Mucosa of descending colon (tissue), 3 donors: ENCODE data around the gene AKAP13. TPM values are rescaled to one million over a fixed set of nuclear protein-coding genes. Genes with fewer than 3 reads are reported as not detected.
A peak's percentile ranks its signal among the peaks of the same experiment; 100 is the strongest.

Experiments used
- ATAC-seq: fragments of 200-7000 bp; cut with Tn5 transposase; one replicate; pipeline ENCODE4 v1.9.1; 2020; ENCODE audit warnings: mild to moderate bottlenecking, moderate library complexity
- DNase-seq, 3 donors: peaks; one replicate each; pipeline ENCODE4 v3.0.0-alpha.2; 2020
- H3K36me3 ChIP-seq: fragments of 200-600 bp; one replicate; pipeline ENCODE4 v1.8.0; 2021; ENCODE audit warnings: low read depth, mild to moderate bottlenecking
- H3K4me1 ChIP-seq: fragments of 200-600 bp; one replicate; pipeline ENCODE4 v1.8.0; 2021; ENCODE audit warnings: low read depth, mild to moderate bottlenecking
- H3K4me3 ChIP-seq: fragments of 200-600 bp; one replicate; pipeline ENCODE4 v1.8.0; 2021; ENCODE audit warnings: mild to moderate bottlenecking
- H3K9me3 ChIP-seq: fragments of 200-600 bp; one replicate; pipeline ENCODE4 v1.8.0; 2021; ENCODE audit warnings: mild to moderate bottlenecking
- intact Hi-C, 2 donors: fragments of 100-400 bp; cut with DNase I in 1 of 2; cut with micrococcal nuclease in 1 of 2; formaldehyde crosslinking; loops; one replicate each; pipeline versions ENCODE4 v1.11.0 to v1.11.1; 2022; cut with DNase I, micrococcal nuclease
- total RNA-seq, 3 donors: library from RNA; stranded (reverse); fragmentation: NEBNext Ultra II Directional in 2 of 3; extraction: Animal tissue kit (Norgen Biotek cat#: 25700) in 2 of 3; gene quantifications; one replicate each; pipeline versions ENCODE4 v1.2.1 to v1.2.4, GENCODE V29; 2021 to 2023
- TF ChIP-seq, protein P1 (sequence below): fragments of 200-600 bp; IDR thresholded peaks from one replicate; pipeline ENCODE4 v1.8.0; 2022; ENCODE audit warnings: antibody characterized with exemption, mild to moderate bottlenecking
- donor health status: DM: no; HTN: no; CAD: no; lungs with moderate emphysema.
- donor health status: DM: no; HTN: no; CAD: no.
- donor health status: DM: no; HTN: yes; CAD: no.

The AKAP13 gene
- total RNA-seq, 3 donors from 2014 or later, result 141 to 173 (median 150) TPM

- Histone ChIP-seq H3K4me3 (no peak overlapping the region), H3K36me3 (no peaks in the 10 kb centered on the region), H3K4me1 (peaks cover 10% of the 10 kb centered on the region), H3K9me3 (no peaks in the 10 kb centered on the region)
- TF ChIP-seq, protein P1, sequence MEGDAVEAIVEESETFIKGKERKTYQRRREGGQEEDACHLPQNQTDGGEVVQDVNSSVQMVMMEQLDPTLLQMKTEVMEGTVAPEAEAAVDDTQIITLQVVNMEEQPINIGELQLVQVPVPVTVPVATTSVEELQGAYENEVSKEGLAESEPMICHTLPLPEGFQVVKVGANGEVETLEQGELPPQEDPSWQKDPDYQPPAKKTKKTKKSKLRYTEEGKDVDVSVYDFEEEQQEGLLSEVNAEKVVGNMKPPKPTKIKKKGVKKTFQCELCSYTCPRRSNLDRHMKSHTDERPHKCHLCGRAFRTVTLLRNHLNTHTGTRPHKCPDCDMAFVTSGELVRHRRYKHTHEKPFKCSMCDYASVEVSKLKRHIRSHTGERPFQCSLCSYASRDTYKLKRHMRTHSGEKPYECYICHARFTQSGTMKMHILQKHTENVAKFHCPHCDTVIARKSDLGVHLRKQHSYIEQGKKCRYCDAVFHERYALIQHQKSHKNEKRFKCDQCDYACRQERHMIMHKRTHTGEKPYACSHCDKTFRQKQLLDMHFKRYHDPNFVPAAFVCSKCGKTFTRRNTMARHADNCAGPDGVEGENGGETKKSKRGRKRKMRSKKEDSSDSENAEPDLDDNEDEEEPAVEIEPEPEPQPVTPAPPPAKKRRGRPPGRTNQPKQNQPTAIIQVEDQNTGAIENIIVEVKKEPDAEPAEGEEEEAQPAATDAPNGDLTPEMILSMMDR, result no peak
- no peak for DNase-seq
- intact Hi-C loops, result loop anchor here in 1 of 2 donors (5.0 kb wide), 1 partner anchor 80 kb away; no protein-coding TSS in a partner anchor
- ATAC-seq, result no peak
Observed at GRCh38 chr15:85412066-85412465, 31.7 kb downstream of the AKAP13 start.

- DNase-seq, result peak; percentile 49 to 73 (median 68)
- intact Hi-C loops, result loop anchor here in 1 of 2 donors (5.0 kb wide), 1 partner anchor 81 kb away; no protein-coding TSS in a partner anchor
- H3K4me1 ChIP-seq, result peaks cover 4% of the 10 kb centered on the region
- H3K36me3 ChIP-seq, result no peaks in the 10 kb centered on the region
- no peak overlapping the region for H3K4me3 ChIP-seq
- peak; percentile 98 for ATAC-seq
- TF ChIP-seq, protein P1, result no peak
- no peaks in the 10 kb centered on the region for H3K9me3 ChIP-seq
Observed at GRCh38 chr15:85412956-85413854, 32.8 kb downstream of the AKAP13 start.

- H3K4me3 ChIP-seq, result no peak overlapping the region
- H3K9me3 ChIP-seq, result no peaks in the 10 kb centered on the region
- intact Hi-C loops, result loop anchor here in 1 of 2 donors (5.0 kb wide), 1 partner anchor 82 kb away; no protein-coding TSS in a partner anchor
- peaks cover 4% of the 10 kb centered on the region for H3K4me1 ChIP-seq
- DNase-seq (no peak), ATAC-seq (no peak)
- TF ChIP-seq, protein P1, result no peak
- H3K36me3 ChIP-seq, result no peaks in the 10 kb centered on the region
Observed at GRCh38 chr15:85414037-85414436, 33.6 kb downstream of the AKAP13 start.

DNA sequence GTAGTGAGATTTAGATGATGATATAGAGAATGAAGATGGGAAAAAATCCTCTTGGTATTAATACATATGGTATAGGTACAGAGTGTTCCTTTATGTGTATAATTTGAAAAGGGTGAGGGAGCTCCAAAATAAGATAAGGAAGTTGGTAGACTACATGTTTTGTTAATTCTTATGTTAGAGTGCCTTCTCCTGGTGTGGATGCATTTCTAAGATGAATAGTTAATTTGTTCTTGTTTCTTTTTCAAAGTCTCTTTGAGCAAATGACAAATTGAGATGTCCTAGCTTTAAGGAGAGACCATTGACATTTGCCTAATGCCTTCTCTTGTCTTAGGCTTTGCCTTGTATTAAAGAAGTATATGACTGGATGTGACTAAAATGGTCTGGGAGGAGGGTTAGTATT lies 34.1 kb downstream of the AKAP13 start:
- no peak overlapping the region for H3K4me3 ChIP-seq
- intact Hi-C loops, result loop anchor here in 1 of 2 donors (5.0 kb wide), 1 partner anchor 82 kb away; no protein-coding TSS in a partner anchor
- no peak for DNase-seq
- no peaks in the 10 kb centered on the region for H3K36me3 ChIP-seq
- TF ChIP-seq, protein P1, result no peak
- peaks cover 4% of the 10 kb centered on the region for H3K4me1 ChIP-seq
- no peaks in the 10 kb centered on the region for H3K9me3 ChIP-seq
- ATAC-seq, result peak; percentile 23

DNA sequence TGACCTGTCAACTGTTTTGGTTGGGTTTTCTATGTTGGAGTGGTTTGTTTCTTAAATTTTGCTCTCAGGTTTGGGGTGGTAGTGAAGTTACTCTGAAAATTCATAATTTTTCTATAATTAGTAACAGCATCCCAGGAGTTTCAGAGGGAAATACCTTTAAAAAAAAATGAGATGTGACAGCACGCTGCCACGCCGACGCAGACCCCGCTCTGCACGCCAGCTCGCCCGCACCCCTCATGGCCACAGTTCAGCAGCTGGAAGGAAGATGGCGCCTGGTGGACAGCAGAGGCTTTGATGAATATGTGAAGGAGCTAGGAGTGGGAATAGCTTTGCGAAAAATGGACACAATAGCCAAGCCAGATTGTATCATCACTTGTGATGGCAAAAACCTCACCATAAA lies 34.6 kb downstream of the AKAP13 start:
- Histone ChIP-seq H3K36me3 (no peaks in the 10 kb centered on the region), H3K9me3 (no peaks in the 10 kb centered on the region), H3K4me3 (no peak overlapping the region), H3K4me1 (peaks cover 4% of the 10 kb centered on the region)
- ATAC-seq (no peak), DNase-seq (no peak)
- intact Hi-C loops, result loop anchor here in 1 of 2 donors (5.0 kb wide), 1 partner anchor 83 kb away; no protein-coding TSS in a partner anchor
- TF ChIP-seq, protein P1, result no peak
